ENCODE measurements around the gene ANKRD12.
"Not testable (repeated sequence)": the region's sequence is repeated elsewhere in the genome, so short reads cannot be mapped to it uniquely, and the experiment has no call there.

Gene ANKRD12

DNA sequence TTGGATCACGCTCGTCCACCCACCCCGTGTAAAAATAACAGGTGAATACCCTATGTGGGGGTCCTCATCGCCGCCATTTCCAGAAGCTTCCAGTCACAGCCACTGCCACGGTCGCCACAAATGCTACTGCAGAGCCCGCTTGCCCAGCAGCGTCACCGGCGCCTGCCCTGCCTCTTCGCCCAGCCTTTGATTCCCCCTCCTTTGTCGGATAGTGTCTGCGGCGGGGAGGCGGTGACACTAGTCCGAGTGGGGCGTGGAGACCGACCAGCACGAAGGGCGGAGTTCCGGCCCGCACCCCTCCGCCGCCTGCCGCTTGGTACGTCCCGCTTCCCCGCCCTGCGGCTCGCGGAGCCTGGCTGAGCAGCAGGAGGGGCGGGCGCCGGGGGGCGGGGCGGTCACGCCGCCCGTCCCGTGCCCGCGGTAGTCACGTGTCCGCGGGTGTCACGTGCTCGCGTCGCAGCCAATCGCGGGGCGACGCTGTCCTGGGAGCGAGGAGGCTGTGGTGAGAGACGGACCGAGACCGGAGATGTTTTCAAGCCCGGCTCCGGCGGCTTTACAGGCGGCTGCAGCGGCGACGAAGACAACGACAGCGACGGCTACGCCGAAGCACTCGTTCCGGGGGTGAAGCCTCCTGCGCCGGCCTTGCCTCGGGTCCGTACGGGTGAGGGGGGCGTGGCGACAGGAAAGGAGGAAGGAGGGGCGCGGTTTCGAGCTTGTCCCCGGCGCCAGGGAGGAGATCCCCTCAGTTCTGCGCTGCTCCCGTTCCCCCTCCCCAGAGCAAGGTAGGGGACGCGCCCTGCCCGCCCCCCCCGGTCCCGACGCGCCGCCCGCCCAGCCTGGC is at the start of gene ANKRD12:
ANKRD12 (plus strand) TSS at position 467 of the 841 bp plus-strand sequence. CDS start 45,652 bp downstream, outside the sequence.
- peak; percentile 88 for DNase-seq

- no peak for DNase-seq
These were observed 49.4 kb upstream of the ANKRD12 start for GRCh38 chr18:9087144-9087543.

GRCh38 chr18:9088252-9088651 is 48.3 kb upstream of the ANKRD12 start:
- no peak for DNase-seq

DNA sequence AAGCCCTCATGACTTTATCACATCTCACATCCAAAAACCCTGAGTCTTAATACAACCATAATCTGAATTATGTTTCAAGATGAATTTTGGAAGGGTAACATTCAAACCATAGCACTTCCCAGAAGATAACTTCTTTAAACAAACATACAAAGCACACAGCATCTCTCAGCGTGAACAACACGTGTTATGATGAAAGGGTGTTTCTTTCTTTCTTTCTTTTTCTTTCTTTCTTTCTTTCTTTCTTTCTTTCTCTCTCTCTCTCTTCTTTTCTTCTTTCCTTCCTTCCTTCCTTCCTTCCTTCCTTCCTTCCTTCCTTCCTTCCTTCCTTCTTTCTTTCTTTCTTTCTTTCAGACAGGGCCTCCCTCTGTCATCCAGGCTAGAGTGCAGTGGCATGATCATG is 47.9 kb upstream of the ANKRD12 start:
- DNase-seq: not testable (repeated sequence)

- DNase-seq: no peak
These were observed 46.0 kb upstream of the ANKRD12 start for GRCh38 chr18:9090578-9090977.

DNA sequence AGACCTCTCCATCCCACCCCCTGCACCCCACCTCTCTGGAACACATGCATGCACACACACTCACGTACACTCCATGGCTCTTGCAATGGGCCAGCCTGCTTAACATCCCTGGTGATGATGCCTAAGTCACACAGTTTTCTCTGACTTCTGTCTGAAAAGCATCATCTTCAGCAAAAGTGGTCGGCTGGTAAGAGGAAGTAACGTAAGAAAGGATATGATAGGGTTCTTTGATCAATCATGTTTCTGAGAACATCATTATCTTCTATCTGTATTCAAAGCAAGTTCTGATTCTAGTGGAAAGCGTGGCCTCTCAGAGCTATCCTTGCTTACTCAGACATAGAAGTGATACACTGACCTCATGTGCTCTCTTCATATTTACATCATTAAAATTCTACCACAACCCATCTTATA is 45.5 kb upstream of the ANKRD12 start:
- no peak for DNase-seq

DNA sequence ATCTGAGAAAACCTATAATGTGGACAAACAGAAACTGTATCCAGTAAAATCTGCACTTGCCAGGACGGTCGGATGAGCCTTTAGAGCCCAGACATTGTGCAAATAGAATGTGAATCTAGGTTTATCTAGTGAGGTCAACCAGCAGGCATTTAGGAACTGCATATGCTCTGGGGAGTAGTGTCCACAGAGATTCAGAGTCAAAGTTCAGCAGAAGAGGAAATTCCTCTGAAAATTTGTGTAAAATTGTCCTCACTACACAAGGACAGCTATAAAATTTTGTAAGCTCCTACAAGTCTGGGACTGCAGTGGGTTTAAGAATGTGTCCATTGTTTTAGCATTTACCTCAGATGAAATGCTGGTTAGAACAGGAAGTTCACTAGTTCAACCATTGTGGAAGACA is 43.9 kb upstream of the ANKRD12 start:
- DNase-seq: no peak

- not testable (repeated sequence) for DNase-seq
These were observed 43.5 kb upstream of the ANKRD12 start for GRCh38 chr18:9093109-9093508.

DNA sequence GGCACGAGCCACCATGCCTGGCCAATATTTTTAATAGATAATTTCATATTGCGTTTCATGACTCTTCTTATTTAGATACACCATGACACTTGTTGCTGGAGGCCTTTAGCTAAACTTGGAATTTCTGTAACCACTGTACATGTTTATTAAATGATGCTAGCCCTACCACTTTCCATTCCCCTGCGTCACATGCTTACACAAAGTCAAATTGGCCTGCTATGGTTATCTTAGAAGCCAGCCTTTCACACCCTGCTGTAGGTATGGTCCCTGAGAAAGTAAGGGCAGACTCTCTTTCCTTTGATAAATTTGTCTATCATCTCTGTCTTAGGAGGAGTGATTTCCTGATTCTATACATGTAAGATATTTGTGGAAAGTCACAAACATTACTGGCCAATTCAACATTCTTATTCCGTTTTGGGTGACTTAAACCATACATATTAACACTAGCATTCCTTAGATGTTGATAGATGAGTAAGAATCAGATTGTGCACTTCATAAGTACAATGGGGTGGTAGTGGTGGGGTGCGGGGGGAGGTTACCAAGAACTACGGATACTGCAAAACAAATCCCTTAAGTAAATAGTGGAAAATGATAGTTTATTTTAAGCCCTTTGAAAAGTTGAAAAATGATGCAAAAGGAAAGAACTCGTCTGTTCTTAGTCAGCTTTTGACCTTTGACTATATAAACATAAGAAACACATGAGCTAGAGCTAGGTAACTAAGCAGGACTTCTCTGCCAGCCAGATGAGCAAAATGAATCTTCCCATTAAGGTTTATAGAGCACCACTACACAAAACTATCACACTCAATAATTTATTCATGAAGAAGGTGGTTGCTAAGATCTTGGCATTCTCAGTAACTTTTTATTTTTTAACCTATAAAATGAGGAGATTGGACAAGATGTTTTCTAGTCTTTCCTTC is 42.0 kb upstream of the ANKRD12 start:
- peak; percentile 53 for DNase-seq

DNA sequence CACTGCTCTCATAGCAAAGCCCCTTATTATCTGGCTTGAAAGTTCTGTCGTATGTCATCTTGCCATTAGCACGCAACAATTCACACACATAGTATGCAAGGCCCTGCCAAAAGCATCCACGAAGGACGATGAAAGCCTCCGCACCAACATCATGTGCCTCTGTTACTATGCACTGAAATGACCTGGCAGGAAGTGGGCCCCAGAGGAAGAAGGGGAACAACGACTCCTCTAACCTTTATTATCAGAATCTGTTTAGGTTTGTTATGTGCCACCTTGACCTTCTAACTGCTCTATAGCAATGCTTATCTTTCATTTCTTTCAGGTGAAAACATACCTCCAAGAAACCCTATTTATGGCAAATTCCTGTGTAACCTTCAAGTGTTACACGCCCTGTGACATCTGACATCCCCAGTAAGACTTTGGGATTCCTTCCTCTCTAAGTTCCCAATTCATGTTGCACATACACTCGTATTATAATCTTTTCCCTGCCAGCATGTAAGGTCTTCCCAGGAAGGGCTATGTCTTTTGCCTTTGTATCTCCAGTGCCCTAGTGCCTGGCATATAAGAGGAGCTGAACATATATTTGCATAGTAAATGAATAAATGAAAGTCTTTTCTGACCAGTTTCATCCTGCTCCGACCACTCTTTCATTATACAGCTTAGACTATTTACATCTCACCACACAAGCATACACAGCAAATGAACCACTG is 41.1 kb upstream of the ANKRD12 start:
- DNase-seq: no peak

DNA sequence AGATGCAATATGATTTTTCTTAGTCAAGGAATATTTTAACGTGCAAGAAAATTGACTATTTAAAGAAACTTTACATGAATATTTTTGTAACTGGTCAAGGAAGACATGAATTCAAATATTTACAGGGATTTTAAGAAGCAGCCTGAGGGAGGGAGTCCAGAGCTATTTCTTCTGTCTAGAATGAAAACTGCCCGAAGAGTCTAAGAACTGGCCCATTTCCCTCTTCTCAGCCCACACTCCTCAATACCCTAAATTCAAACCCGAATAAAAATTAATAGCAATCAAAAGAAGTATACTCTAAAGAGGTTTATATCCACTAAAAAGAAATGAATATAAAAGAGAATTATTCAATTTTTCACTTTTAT is 40.6 kb upstream of the ANKRD12 start:
- no peak for DNase-seq

- no peak for DNase-seq
These were observed 39.9 kb upstream of the ANKRD12 start for GRCh38 chr18:9096685-9097084.

- DNase-seq: no peak
These were observed 39.2 kb upstream of the ANKRD12 start for GRCh38 chr18:9097349-9097748.

- no peak for DNase-seq
These were observed 35.8 kb upstream of the ANKRD12 start for GRCh38 chr18:9100796-9101195.

DNA sequence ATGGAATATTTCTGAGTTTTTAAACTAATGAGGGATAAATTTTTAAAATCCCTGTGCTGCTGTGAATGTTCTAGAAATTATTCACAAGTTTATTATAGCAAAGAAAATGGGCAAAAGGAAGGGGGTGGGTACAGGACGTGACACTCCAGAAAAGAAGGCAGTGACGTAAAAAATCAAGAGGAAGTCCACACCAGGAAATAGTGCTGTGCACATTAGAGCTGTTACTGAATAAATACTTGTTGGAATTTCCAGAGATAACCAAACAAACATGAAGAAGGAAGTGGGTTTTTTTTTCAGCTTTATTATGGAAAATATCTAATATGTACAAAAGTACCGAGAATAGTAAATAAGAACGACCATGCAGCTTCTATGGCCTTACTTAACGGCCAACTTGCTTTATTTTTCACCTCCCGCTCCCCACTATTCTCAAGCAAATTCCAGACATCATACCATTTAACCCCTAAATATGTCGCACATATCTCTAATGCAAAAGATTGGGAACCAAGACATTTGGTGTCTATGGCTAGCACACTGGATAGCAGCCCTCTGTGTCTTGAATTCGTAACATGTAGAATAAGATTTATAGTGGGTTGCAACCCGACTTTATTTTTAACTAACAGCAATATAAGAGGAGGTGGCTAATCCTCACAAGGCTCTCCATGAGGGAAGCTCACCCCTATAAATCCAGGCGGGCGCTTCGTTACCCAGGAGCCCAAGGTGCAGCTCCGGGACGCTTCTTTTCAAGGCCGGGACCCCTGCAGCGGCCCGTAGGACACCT is 34.7 kb upstream of the ANKRD12 start:
- peak; percentile 51 for DNase-seq

DNA sequence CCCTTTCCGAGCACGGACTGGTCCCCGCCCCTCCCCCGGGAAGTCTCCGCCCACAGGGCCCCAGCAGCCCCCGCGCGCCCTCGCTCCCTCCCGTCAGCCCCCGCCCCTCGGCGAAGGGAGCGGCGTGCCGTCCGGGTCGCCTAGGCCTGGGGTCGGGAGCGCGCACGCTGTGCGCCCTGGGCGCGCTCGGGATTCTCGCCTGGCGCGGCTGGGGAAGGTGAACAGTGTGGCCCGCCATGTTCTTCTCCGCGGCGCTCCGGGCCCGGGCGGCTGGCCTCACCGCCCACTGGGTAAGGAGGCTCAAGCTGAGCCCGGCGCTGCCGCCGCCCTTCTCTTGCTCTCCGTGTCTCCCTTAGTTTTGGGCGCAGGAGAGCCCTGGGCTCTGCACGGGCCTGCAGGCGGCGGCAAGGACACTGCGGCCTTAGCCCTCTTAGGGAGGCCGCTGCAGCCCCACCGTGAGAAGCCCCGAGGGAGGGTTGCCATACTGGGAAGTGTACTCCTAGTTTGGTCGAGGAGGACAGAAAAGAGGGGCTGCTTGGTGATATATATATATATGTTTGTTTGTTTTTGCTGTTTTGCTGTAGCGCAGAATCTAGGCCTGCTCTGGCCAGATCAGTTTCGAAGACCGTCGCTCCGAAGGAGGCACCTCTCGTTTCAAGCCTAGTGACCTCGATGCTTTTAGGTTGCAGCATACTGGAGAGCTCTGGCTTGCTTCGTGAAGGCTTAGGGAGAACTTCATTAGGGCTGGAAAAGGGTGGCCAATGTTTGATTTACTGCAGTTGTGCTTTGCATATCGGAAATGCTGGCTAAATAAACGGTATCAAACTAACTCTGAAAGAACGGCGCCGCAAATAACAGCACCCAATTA is 33.8 kb upstream of the ANKRD12 start, which contains the start of gene NDUFV2:
NDUFV2 (plus strand) TSS at position 192 of the 868 bp plus-strand sequence; CDS start at position 237, 45 bp downstream.
- DNase-seq: peak; percentile 79

DNA sequence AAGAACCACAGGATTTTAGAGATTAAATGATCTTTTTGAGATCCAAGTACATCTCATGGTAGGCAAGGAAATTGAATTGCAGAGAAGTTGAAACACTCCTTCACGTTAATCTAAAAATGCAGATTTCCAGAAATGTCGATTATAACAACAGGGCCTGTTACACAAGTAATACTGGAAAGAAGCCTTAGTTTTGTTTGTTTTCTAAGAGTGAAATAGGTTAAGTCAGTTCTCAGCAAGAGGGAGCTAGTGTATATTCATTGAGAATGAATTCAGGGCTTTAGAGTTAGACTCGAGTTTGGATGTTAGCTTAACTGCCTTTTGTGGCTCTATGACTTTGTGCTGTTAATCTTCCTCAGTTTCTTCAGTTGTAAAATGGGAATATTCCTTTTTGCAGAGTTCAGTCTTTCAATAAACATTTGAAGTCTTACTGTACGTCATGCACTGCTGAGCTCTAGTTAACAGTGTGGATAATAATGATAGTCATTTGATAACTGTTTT is 33.2 kb upstream of the ANKRD12 start:
- DNase-seq: peak; percentile 36

GRCh38 chr18:9104244-9104901 is 32.2 kb upstream of the ANKRD12 start:
- no peak for DNase-seq

DNA sequence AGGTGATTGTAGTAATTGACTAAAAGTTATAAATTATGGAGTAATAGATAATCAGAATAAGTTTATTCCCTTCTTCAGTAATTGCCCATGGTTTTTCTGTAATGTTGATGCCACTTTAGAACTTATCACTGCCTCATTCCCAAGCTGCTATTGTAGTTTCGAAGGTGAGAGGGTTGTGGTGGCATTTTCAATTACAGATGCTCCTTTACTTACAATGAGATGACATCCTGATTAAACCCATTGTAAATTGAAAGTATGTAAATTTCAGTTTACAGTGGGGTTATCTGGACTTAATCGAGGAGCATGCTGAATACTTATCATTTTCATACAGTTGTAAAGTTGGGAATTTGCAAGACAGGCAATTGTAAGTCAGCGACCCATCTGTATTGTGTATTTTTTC is 31.2 kb upstream of the ANKRD12 start:
- no peak for DNase-seq

DNA sequence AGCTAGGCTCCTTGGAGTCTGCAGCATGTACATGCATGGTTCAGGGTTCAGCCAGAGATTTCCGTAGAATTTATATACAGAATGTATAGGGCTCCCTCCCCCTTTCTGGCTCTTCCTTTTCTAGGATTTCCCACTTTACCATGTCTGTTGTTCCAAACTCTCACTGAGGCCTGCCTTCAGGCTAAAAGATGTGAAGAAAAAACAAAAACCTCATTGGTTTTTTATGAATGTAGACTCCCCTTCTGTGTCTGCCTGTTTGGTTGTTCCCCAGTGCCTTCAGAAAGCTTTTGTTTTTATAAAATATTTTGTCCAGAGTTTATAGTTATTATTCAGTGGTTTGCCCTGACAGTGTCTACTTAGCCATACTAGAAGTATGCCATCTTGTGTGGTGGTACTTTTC is 30.5 kb upstream of the ANKRD12 start:
- DNase-seq: no peak
